A673 (cell line): ENCODE measurements around the gene DRD2. TPM values are rescaled to one million over a fixed set of nuclear protein-coding genes. Genes with fewer than 3 reads are reported as not detected.

Source experiments
- BruUV-seq: library from RNA; stranded (reverse); fragments of 400-500 nt; replicated peaks from 2 replicates; lab custom pipeline; 2021; lab: Mats Ljungman, UMichigan
- CTCF ChIA-PET: fragments of 300-600 bp; sonication (Branson Sonifier 250); formaldehyde crosslinking; loops from one replicate; lab custom pipeline; 2022; ENCODE audit warnings: antibody characterized with exemption; lab: Charles Lee
- POLR2A ChIA-PET: fragments of 300-600 bp; sonication (Branson Sonifier 250); formaldehyde crosslinking; loops from one replicate; lab custom pipeline; 2022; ENCODE audit warnings: antibody characterized with exemption; ENCODE audit not compliant: low non-redundant PET; lab: Charles Lee
- DNase-seq: peaks from one replicate; pipeline ENCODE4 v3.0.0-alpha.2; 2015; ENCODE audit warnings: low spot score
- H3K27ac ChIP-seq: fragments of 200-600 bp; sonication (generic); 2 replicates; pipeline ENCODE4 v1.5.1; 2016; ENCODE audit warnings: mixed run types, low read depth, mild to moderate bottlenecking, mixed read lengths, antibody characterized with exemption, low read length; ENCODE audit not compliant: poor library complexity, severe bottlenecking
- H3K27me3 ChIP-seq: fragments of 200-600 bp; sonication (generic); replicated peaks from 2 replicates; pipeline ENCODE4 v1.6.1; 2017; ENCODE audit warnings: mixed run types, low read depth, mild to moderate bottlenecking, mixed read lengths, antibody characterized with exemption, low read length; ENCODE audit not compliant: insufficient read depth, poor library complexity
- H3K36me3 ChIP-seq: fragments of 200-600 bp; sonication (generic); 2 replicates; pipeline ENCODE4 v1.6.1; 2016; ENCODE audit warnings: mixed run types, mild to moderate bottlenecking, mixed read lengths, antibody characterized with exemption, low read length; ENCODE audit not compliant: insufficient read depth, poor library complexity, severe bottlenecking
- H3K4me1 ChIP-seq: fragments of 200-600 bp; sonication (generic); 2 replicates; pipeline ENCODE4 v1.6.1; 2017; ENCODE audit warnings: mixed run types, mild to moderate bottlenecking, mixed read lengths, antibody characterized with exemption, low read length; ENCODE audit not compliant: insufficient read depth, poor library complexity, severe bottlenecking
- H3K4me3 ChIP-seq: fragments of 200-600 bp; sonication (generic); 2 replicates; pipeline ENCODE4 v1.5.1; 2016; ENCODE audit warnings: low read depth, mixed run types, mild to moderate bottlenecking, mixed read lengths, low read length; ENCODE audit not compliant: poor library complexity, severe bottlenecking
- H3K9me3 ChIP-seq: fragments of 200-600 bp; sonication (generic); 2 replicates; pipeline ENCODE4 v1.6.1; 2016; ENCODE audit warnings: mixed run types, low read depth, mild to moderate bottlenecking, mixed read lengths, antibody characterized with exemption, low read length; ENCODE audit not compliant: poor library complexity, severe bottlenecking
- CTCF ChIP-seq: fragments of 300-800, 200-600 bp; sonication (generic); conservative IDR thresholded peaks from 2 replicates; pipeline ENCODE4 v1.5.1; 2017; ENCODE audit warnings: low read depth, mild to moderate bottlenecking, antibody characterized with exemption, low read length, moderate library complexity, mixed read lengths
- EZH2 ChIP-seq: fragments of 200-600 bp; sonication (generic); IDR thresholded peaks from 2 replicates; pipeline ENCODE4 v1.6.1; 2017; ENCODE audit warnings: borderline replicate concordance, low read depth, mild to moderate bottlenecking, mixed read lengths, antibody characterized with exemption, low read length; ENCODE audit not compliant: poor library complexity, severe bottlenecking
- intact Hi-C: fragments of 100-400 bp; cut with micrococcal nuclease; formaldehyde crosslinking; loops from one replicate; pipeline ENCODE4 v1.10.0; 2022; ENCODE audit not compliant: unreplicated experiment
- total RNA-seq: library from RNA; stranded (reverse); gene quantifications from 2 replicates; pipeline ENCODE4 v1.2.3, GENCODE V29; 2021

Gene DRD2
- total RNA-seq, 1 experiment from 2014 or later = 0.39 TPM

- intact Hi-C loops = no loop called here
- no peak overlapping the region for H3K4me3 ChIP-seq
- no peaks in the 10 kb centered on the region for H3K36me3 ChIP-seq
- no peak overlapping the region for H3K27ac ChIP-seq
- POLR2A ChIA-PET = no interaction called here
- H3K9me3 ChIP-seq = no peaks in the 10 kb centered on the region
- no TSS peak for BruUV-seq
- no peak for TF ChIP-seq EZH2
- no peak for TF ChIP-seq CTCF
- CTCF ChIA-PET = no interaction called here
- no peak for DNase-seq
- peaks cover 4% of the 10 kb centered on the region for H3K27me3 ChIP-seq
- H3K4me1 ChIP-seq = peaks cover 6% of the 10 kb centered on the region
Observed at GRCh38 chr11:113506461-113506860, 31.3 kb upstream of the DRD2 start.

GRCh38 chr11:113505541-113506375 lies 30.6 kb upstream of the DRD2 start:
- no peaks in the 10 kb centered on the region for H3K36me3 ChIP-seq
- H3K27ac ChIP-seq = no peak overlapping the region
- ChIA-PET CTCF (no interaction called here), POLR2A (no interaction called here)
- no TSS peak for BruUV-seq
- intact Hi-C loops = no loop called here
- H3K27me3 ChIP-seq = peaks cover 4% of the 10 kb centered on the region
- DNase-seq = peak; percentile 84
- H3K4me1 ChIP-seq = peaks cover 6% of the 10 kb centered on the region
- no peaks in the 10 kb centered on the region for H3K9me3 ChIP-seq
- no peak for TF ChIP-seq EZH2
- TF ChIP-seq CTCF = no peak
- H3K4me3 ChIP-seq = no peak overlapping the region

- ChIA-PET CTCF (no interaction called here), POLR2A (no interaction called here)
- no TSS peak for BruUV-seq
- Histone ChIP-seq H3K36me3 (no peaks in the 10 kb centered on the region), H3K27ac (no peak overlapping the region), H3K4me3 (no peak overlapping the region), H3K4me1 (peaks cover 6% of the 10 kb centered on the region), H3K9me3 (no peaks in the 10 kb centered on the region), H3K27me3 (peaks cover 4% of the 10 kb centered on the region)
- DNase-seq = no peak
- intact Hi-C loops = no loop called here
- TF ChIP-seq CTCF (no peak), EZH2 (no peak)
Observed at GRCh38 chr11:113505046-113505445, 29.8 kb upstream of the DRD2 start.
